Keratinocyte (primary cell): Measurements from ENCODE around the gene SLC12A3.

Source experiments
- CTCF ChIP-seq, 3 experiments: IDR thresholded peaks in 1 of 3; conservative IDR thresholded peaks in 1 of 3; optimal IDR thresholded peaks in 1 of 3; 2 replicates in 2 of 3; 3 replicates in 1 of 3; pipeline versions ENCODE3 to v1.5.1; 2011; ENCODE audit warnings: low read length in 3 of 3, mild to moderate bottlenecking in 3 of 3, moderate library complexity in 2 of 3, control low read depth in 1 of 3, inconsistent platforms in 1 of 3; ENCODE audit not compliant: insufficient read depth in 2 of 3; ENCODE audit errors: extremely low read depth in 1 of 3
- EZH2 ChIP-seq: IDR thresholded peaks from one replicate; pipeline ENCODE4 v1.6.1; 2012; ENCODE audit warnings: inconsistent platforms, mild to moderate bottlenecking, low read length, moderate library complexity

GRCh38 chr16:56830669-56831068, 34.3 kb upstream of the SLC12A3 start:
- no peak for TF ChIP-seq CTCF (optimal IDR thresholded peaks at IDR 0.05 in 1 of 3, IDR thresholded peaks at IDR 0.05 in 1 of 3, conservative IDR thresholded peaks at IDR 0.05 in 1 of 3; ENCODE audit: extremely low read depth in 1 of 3, insufficient read depth in 2 of 3, low read length in 3 of 3)
- no peak for TF ChIP-seq EZH2
